ENCODE data around the gene GCLC.
"Not testable (repeated sequence)": the region's sequence is repeated elsewhere in the genome, so short reads cannot be mapped to it uniquely, and the experiment has no call there.

DNA sequence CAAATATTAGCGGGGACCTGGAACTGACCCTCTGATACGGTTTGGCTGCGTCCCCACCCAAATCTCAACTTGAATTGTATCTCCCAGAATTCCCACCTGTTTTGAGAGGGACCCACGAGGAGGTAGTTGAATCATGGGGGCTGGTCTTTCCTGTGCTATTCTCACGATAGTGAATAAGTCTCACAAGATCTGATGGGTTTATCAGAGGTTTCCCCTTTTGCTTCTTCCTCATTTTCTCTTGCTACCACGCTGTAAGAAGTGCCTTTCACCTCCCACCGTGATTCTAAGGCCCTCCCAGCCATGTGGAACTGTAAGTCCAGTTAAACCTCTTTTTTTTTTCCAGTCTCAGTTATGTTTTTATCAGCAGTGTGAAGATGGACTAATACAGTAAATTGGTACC is 6.8 kb upstream of the GCLC start:
- TF ChIP-seq, protein P1, sequence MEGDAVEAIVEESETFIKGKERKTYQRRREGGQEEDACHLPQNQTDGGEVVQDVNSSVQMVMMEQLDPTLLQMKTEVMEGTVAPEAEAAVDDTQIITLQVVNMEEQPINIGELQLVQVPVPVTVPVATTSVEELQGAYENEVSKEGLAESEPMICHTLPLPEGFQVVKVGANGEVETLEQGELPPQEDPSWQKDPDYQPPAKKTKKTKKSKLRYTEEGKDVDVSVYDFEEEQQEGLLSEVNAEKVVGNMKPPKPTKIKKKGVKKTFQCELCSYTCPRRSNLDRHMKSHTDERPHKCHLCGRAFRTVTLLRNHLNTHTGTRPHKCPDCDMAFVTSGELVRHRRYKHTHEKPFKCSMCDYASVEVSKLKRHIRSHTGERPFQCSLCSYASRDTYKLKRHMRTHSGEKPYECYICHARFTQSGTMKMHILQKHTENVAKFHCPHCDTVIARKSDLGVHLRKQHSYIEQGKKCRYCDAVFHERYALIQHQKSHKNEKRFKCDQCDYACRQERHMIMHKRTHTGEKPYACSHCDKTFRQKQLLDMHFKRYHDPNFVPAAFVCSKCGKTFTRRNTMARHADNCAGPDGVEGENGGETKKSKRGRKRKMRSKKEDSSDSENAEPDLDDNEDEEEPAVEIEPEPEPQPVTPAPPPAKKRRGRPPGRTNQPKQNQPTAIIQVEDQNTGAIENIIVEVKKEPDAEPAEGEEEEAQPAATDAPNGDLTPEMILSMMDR (IDR thresholded peaks at IDR 0.05) = not testable (repeated sequence)
- not testable (repeated sequence) for TF ChIP-seq POLR2A (IDR thresholded peaks at IDR 0.05)
